ENCODE results near the gene ABR.

The ABR gene

DNA sequence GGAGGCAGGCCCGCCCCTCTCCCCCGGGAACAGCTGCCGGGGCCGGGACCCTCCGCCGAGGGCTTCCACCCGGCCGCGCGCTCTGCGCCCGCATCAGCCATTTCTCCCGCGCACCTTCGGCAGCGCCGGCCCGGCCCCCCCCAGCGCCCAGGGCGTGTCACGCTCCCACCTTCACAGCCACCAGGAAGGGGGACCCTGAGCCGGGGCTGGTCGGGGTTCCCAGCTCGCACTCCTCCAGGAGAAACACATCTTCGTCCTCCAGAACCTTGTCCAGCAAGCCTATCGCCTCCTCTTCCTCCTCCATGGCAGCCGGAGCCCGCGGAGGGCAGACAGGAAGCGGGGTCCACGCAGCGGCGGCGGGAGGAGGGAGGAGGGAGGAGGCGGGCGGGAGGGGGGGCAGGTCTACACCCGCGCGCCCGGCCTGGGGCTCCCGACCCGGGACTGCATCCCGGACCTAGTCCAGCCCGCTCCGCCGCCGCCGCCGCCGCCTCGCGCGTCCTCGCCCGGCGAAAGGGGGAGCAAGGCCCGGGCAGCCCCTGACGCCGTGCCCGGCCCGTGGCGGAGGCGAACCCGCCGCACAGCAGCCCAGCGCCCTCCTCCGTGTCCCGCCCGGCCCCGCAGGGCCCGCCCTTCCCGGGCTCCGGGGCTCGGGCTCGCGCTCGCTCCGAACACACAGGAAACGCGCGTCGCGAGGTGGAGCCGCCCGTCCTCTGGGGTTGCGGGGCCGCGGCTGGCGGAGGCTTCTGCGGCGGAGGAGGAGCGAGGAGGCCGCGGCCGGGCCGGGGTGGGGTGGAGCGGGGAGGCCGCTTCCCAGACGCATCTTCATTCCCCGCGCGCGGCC lies 70.8 kb downstream of the ABR start:
- peak overlapping the region; percentile 50 to 92 (median 72) for H3K4me3 ChIP-seq
- H3K27ac ChIP-seq, result peak overlapping the region; percentile 75 to 98 (median 92)

DNA sequence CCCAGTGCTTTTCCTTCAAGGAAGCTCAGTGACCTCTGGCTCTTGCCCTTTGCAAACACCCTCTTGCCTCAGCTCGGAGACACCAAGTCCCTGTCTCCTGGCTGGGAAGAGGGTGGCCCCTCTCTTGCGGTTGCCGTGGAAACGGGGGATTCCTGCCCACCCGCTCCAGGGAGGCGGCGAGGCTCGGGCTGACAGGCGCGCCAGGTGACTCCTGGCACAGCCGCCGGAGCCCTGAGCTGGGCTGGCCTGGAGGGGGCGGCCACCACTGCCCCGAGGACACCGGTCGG lies 71.4 kb downstream of the ABR start:
- H3K4me3 ChIP-seq, result peak overlapping the region; percentile 50 to 92 (median 72)
- H3K27ac ChIP-seq, result peak overlapping the region; percentile 75 to 98 (median 92)

DNA sequence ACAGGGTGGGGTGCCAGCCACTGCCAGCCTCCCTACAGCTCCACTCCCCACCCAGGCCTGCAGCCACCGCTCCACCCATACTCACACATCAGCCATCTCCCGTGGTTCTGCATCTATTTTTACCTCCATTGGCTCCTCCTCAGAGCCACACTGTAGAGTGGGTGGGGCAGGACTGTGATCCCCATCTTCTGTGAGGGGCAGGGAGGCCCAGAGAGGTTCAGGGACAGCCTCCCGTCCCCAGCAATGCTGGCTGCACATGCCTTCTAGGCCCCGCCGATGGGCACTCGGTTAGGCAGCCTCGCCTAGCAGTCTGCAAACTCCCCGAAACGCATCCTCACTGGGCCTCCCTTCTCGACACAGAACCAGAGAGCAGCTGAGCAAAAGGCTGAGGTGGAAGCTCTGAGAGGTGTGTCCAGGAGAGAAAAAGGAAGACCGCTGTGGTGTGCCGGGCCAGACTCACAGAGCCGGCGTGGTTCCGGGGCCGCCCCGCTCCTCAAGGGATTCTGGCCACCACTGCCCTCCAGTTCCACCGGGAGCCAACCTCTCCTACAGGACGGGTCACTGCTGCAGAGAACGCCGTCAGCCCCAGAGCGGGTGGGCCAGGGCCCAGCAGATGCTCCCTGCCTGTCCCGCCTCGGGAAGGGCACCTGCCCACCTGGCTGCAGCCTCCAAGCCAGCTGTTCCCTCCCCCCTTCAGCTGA lies 71.9 kb downstream of the ABR start:
- H3K27ac ChIP-seq, result peak overlapping the region in 20 of 21 experiments; percentile 75 to 98 (median 92)

DNA sequence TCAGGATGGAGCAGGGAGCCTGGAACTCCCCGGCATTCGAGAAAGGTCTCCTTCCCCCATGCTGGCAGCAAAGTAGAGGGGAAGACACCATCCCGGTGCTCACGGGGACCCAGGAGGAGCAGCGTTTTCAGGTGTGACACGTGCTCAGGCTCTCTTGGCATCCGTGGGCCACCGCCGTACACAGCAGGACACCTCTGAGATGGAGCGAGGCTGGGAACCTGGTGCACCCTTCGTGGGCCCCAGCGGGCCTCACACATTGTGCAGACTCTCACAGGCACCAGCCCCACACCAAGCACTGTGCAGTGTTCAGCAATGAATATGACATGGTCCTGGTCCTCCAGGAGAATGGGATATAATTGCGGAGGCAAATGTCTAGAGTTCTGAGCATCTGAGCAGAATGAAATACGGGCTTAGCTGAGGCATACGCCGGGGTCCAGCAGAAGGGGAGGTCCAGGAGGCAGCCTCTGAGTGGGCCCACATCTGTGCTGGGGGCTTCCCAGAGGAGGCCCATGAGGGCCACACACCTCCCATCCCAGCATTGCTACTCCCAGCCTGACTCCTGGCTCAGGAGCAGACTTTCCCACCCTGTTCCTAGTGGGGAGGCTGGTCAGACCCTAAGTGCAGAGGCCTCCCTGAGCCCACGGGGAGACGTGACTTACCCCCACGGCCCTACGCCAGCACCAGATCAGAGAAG lies 72.6 kb downstream of the ABR start:
- Histone ChIP-seq H3K27ac (peak overlapping the region in 11 of 21 experiments; percentile 84 to 98 (median 93)), H3K4me3 (peak overlapping the region in 3 of 7 experiments; percentile 52 to 80 (median 70))

More for the DNA sequence above, 71.9 kb downstream of the ABR start:
- H3K4me3 ChIP-seq, result peak overlapping the region; percentile 50 to 92 (median 72)

DNA sequence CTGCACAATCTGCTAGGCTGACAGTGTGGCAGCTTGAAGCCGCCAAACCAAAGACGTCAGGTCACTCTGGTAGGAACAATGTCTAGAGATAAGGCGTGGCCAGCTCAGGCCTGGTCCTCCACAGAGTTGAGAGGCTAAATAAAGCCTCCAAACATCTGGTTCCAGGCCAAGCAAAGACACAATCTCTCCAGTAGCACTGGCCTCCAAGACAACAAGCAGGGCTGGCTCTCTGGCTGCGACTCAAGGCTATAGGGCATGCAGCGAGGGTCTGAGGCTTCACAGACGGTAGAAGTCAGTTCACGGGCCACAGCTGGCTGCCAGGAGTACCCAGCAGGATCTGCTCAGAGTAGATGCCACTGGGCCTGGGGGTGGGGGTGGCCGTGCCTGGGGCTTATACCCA lies 75.6 kb downstream of the ABR start:
- H3K4me3 ChIP-seq, result no peak overlapping the region
- no peak overlapping the region for H3K27ac ChIP-seq

DNA sequence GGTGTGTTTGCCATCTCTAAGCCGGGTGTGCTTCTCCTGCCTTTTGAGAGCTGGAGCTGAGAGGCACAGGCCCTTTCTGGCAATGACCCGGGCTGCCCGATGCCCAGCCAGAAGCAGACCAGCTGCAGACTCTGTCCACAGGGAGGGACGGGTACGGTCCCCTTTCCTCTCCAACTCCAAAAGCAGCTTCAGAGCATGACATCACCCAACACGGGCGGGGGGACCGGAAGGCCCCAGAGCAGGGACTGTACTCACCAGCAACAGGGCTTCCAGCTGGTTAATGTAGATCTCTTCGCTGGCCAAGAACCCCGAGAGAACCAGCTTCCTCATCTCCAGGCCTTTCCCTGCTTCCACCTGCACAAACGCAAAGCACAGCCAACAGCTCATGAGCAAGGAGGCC lies 79.4 kb downstream of the ABR start:
- Histone ChIP-seq H3K4me3 (no peak overlapping the region), H3K27ac (no peak overlapping the region)

DNA sequence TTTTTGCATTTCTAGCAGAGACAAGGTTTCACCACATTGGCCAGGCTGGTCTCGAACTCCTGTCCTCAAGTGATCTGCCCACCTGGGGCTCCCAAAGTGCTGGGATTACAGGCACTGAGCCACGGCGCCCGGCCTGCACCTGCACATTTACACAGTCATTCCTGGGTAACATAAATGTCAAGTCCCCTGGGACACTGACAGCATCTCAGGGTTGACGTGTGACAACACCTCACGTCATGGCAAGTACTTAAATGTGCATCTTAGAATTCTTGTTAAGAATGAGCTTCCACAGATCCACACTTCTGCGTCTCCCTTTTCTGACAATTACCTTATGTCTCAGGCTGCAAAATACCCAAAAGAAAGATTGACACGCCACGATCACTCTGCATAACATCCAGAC lies 80.5 kb downstream of the ABR start:
- no peak overlapping the region for H3K27ac ChIP-seq
- H3K4me3 ChIP-seq, result no peak overlapping the region

DNA sequence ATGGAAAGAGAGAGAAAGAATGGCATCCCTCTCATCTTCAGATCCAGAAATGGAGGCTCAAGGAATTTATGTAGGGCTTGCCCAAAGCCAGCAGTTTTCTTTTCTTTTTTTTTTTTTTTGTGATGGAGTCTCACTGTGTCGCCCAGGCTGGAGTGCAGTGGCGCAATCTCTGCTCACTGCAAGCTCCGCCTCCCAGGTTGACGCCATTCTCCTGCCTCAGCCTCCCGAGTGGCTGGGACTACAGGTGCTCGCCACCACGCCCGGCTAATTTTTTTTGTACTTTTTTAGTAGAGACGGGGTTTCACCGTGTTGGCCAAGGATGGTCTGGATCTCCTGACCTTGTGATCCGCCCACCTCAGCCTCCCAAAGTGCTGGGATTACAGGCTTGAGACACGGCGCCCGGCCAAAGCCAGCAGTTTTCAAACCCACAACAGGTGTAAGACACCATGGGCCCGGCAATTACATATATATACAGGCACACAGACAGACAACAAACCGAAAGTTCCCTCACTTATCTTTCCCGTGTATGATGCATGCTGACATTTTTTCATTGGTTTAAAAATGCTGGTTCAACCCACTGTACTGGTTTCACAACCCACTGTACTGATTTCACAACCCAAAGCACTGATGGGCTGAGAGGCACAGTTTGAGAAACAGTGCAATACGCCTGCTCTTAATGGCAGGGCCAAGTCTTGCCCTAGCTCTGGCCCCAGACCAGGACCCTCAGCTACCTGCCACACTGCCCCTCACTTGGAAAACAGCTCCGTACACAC lies 81.6 kb downstream of the ABR start:
- peak overlapping the region in 10 of 21 experiments; percentile 15 to 63 (median 42) for H3K27ac ChIP-seq

DNA sequence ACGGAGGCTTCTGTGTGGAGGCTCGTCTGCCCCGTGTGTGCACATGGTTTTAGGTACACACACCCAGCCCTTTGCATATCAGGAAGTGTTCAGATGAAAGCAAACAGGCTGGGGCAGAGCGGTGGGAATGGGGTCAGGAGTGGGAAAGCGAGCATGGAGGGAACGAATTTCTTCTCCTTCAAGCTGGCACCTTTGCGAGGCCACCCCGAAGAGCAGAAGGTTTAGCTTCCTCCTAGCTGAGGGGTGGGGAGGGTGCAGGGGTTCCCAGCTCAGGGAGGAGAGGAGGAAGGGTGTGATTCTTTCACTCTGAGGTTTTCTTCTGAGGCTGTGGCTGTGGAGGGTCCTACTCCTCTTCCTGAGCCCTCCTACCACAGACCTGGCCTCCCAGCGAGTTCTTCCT lies 83.6 kb downstream of the ABR start:
- Histone ChIP-seq H3K27ac (peak overlapping the region in 20 of 21 experiments; percentile 28 to 88 (median 71)), H3K4me3 (no peak overlapping the region)

More for the DNA sequence above, 81.6 kb downstream of the ABR start:
- peak overlapping the region in 1 of 7 experiments; percentile 1 for H3K4me3 ChIP-seq

DNA sequence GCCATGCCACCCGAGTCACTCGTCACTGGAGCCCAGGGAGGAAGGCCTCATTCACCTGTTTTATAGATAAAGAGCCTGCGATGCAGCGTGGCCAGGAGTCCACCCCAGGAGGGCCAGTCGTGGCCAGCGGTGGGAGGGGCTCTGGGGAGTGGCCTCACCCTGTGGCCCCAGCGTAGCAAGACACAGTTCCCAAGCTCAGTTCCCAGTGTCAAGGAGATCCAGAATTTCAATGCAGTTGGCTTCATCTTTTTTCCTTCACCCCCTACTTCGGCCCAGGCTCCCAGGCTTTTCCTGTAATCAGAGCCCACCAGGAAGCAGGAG lies 84.0 kb downstream of the ABR start:
- H3K27ac ChIP-seq, result peak overlapping the region in 20 of 21 experiments; percentile 28 to 88 (median 71)

DNA sequence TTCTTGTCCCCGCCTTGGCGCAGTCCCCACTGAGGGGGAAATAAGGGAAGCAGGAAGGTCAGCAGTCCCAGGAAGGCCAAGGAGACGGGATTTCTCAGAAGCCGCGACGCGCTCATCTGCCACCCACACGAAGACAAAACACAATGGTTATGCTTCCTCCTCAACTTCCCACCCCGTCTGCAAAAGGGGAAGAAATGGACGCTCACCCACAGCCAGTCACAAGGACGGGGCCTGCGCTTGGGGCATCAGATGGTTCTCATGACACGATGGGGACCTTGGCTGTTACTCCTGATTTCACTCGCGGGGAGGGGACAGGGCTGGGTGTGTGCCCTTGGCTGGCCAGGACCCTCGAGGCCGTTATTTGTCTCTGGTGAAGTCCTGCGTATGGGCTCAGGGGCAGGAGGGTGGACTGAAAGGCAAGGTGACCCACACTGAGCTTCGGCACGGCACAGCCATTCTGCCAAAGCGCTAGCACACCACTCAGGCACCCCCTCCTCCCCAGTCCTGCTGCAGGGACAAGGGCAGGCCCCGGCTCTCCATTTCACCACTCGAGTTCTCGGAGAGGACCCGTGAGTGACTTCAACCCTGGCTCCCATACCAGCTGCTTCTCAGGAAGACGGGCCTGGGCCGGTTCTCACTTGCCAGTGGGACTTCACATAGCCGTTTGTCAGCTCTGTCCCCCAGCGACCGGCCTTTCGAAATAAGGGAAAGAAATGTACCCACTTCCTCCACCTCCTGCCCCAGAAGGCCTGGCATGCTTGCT lies 84.5 kb downstream of the ABR start:
- Histone ChIP-seq H3K4me3 (no peak overlapping the region), H3K27ac (peak overlapping the region in 19 of 21 experiments; percentile 5 to 88 (median 71))

More for the DNA sequence above, 84.0 kb downstream of the ABR start:
- no peak overlapping the region for H3K4me3 ChIP-seq

DNA sequence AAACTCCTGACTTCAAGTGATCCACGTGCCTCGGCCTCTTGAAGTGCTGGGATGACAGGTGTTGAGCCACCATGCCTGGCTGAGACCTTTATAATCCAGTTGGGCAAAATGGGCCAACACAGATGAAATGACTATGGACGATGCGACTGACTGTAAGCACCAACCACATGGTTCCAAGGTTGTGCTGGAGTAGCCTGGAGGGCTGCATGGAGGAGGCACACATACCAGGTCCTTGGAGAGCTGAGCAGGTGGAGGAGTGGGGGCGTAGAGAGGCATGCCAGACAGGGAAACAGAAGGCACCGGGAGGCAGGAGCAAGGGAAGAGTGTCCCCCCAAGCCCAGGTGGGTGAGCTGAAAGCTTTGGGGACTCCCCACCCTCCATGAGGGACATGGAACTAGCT lies 85.2 kb downstream of the ABR start:
- Histone ChIP-seq H3K4me3 (no peak overlapping the region), H3K27ac (peak overlapping the region in 8 of 21 experiments; percentile 32 to 88 (median 79))

DNA sequence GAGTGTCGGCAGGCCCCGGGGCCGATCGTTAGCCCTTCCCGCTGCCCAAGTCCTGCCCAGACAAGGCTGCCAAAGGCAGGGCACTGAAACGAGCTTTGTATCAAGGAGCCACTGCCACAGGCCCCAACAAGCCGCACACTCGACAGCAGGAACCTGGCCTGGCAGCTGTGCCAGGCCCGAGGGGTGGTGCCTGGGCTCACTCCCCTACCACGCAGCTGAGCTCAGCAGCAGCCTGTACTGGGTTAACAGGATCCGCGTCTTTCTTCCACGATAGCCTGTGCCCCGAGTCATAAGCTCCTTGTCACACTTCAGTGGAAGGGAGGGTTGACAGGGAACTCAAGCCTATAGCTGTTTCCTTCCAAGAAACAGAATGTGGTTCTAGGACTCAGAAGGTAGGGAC lies 87.9 kb downstream of the ABR start:
- peak overlapping the region in 1 of 7 experiments; percentile 26 for H3K4me3 ChIP-seq
- peak overlapping the region in 13 of 21 experiments; percentile 1 to 81 (median 59) for H3K27ac ChIP-seq

DNA sequence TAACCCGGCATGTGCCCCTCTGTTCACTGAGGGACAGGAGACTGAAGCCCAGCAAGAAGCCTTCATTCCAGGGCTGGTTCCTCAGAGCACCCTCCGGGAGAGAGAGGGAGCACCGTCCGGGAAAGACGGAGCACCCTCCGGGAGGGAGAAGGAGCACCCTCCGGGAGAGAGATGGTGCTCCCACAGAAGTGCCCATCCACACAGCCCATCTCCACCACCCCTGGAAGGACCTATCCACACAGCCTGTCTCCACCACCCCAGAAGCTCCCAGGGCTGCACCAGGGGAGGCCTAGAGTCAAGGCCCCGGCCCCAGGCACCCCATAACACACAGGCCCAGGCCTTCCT lies 88.6 kb downstream of the ABR start:
- peak overlapping the region in 17 of 21 experiments; percentile 1 to 81 (median 59) for H3K27ac ChIP-seq

DNA sequence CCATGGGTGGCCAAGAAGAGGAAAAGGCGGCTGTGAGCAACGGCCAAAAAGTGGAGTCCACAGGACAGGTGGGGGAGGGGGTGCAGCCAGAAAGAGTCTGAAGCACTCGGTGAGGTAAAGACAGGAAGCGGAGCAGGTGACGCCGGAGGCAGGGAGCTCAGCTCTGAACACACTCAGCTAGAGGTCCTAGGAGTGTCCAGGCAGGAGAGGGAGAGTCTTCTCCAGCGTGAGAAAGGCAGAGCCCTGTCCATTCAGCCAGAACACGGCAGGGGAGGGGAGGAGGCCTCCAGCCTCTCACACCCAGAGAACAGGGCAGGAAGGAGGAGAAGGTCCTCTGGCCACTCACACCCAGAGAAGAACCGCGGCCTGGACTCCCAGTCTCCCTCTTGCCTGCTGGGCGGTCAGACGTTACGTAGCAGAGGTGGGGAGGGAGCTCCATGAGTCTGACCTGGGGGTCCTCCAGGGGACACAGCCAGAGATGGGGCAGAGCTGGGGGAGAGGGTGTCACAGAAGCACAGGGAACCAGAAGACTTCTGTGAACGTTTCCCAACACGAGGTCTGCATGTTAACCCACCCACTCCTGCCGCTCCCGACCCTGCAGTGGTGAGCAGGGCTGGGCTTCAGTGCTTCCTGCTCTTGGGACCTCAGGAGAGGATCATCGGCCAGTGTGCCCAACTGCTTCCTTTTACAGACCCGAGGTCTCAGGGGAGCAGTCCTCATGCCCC lies 89.2 kb downstream of the ABR start:
- Histone ChIP-seq H3K4me3 (no peak overlapping the region), H3K27ac (peak overlapping the region in 10 of 21 experiments; percentile 29 to 81 (median 64))

More for the DNA sequence above, 88.6 kb downstream of the ABR start:
- peak overlapping the region in 1 of 7 experiments; percentile 26 for H3K4me3 ChIP-seq

DNA sequence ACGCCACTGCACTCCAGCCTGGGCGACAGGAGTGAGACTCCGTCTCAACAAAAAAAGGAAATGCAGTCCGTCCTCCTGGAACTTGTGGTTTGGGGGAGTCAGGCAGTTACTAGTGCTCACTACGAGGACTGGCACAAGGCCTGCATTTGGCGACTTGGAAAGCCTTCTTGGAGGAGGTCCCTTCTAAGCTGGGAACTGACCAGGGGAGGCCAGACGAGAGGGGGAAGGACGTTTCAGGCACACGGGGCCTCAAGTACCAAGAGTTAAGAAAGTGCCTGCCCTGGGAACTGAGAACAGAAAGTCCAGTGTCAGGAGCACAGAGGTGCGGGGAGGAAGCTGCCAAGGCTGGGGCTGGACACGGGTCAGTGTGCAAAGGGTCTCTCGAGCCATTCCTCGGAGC lies 89.9 kb downstream of the ABR start:
- H3K27ac ChIP-seq, result peak overlapping the region in 5 of 21 experiments; percentile 6 to 69 (median 14)
- no peak overlapping the region for H3K4me3 ChIP-seq

DNA sequence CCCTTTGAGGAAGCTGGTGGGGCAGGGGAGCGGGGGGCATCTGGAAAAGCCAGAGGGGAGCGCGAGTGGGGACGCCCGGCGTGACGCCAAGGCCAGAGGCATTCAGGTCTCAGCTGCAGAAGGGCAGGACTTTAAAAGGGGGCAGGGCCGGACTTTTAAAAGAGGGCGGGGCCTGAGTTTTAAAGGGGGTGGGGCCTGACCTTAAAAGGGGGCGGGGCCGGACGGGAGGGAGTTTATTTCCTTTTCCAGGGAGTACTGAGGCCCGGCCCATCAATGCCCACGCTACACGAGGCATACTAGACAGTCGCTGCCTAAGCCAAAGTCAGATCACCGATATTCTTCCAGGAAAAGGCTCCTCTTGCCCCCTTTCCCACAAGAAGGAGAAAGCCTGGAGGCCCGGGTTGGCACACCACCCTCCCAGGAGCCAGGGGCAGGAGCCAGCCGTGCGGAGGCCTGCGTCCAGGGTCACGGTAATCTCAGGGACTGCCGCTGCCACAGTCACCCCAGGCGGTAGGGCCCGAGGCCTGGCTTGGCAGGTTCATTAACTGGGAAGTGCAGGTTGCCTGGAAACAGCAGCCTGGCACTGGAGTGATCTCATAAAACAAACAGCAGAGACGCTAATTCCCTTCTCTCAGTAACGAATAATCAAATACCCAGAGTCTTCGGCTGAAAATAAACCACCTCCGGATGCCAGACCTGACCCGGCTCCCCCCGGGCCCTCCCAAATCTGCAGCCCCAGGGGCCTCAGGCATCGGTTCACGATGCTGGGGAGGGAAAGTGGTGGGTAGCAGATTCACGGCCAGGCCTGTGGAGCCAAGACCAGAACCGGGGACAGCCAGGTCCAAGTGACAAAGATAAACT lies 92.2 kb downstream of the ABR start:
- Histone ChIP-seq H3K27ac (peak overlapping the region in 16 of 21 experiments; percentile 18 to 80 (median 61)), H3K4me3 (no peak overlapping the region)
